ENCODE results near the gene TMEM178B. TPM values are rescaled to one million over a fixed set of nuclear protein-coding genes. Genes with fewer than 3 reads are reported as not detected.

TMEM178B gene
- total and polyA plus RNA-seq, 7 donors = 0.13 to 4.8 (median 1.6) TPM

DNA sequence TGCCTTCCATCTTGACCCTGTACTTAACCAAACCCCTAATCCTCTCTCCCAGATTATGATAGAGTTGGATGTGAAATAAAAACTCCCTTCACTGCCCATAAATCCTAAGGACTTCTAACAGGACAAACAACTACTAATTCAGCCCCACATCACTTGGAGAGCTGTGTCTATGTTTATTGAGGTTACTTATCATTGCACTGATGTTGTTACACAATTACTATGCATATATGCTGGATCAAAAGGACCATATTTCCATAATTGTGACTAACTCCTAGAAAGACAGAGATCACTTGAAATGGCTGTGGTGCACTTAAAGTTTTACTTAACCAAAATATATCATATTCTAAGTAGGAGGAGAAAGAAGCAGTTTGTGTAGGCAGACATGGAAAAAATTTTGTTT, 332.5 kb downstream of the TMEM178B start:
- Histone ChIP-seq H3K4me1 (no peaks in the 10 kb centered on the region), H3K36me3 (ENCODE audit: insufficient read depth in 1 of 2, low read depth in 1 of 2) (no peaks in the 10 kb centered on the region), H3K27ac (no peak overlapping the region), H3K4me3 (no peak overlapping the region), H3K9me3 (no peaks in the 10 kb centered on the region), H3K27me3 (ENCODE audit: insufficient read depth in 3 of 3, low read length in 2 of 3) (no peaks in the 10 kb centered on the region)
- DNase-seq = no peak
- no peak for ATAC-seq
- TF ChIP-seq, protein P1, sequence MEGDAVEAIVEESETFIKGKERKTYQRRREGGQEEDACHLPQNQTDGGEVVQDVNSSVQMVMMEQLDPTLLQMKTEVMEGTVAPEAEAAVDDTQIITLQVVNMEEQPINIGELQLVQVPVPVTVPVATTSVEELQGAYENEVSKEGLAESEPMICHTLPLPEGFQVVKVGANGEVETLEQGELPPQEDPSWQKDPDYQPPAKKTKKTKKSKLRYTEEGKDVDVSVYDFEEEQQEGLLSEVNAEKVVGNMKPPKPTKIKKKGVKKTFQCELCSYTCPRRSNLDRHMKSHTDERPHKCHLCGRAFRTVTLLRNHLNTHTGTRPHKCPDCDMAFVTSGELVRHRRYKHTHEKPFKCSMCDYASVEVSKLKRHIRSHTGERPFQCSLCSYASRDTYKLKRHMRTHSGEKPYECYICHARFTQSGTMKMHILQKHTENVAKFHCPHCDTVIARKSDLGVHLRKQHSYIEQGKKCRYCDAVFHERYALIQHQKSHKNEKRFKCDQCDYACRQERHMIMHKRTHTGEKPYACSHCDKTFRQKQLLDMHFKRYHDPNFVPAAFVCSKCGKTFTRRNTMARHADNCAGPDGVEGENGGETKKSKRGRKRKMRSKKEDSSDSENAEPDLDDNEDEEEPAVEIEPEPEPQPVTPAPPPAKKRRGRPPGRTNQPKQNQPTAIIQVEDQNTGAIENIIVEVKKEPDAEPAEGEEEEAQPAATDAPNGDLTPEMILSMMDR (IDR thresholded peaks at IDR 0.05) = no peak
- intact Hi-C loops (cut with DNase I) = no loop called here

DNA sequence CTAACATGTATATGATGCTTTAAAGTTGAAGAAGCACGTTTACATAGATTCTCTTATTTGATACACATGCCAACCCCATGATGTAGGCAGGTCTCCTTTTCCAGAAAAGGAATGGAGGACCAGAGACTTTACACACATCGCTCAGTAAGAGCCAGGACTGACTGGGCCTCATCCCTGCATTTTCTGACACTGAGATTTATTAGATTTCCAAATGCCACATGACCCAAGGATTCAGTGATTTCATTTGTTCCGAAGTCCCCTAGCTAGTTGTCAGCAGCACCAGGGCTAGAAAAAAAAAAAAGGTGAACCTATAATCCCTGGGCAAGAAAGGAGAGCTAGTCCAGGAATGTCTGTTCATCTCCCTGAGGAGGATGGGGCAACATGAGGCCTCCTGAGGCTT, 334.0 kb downstream of the TMEM178B start:
- 60 to 70% (median 68%) methylated on average over 3 of the region's 3 CpGs for WGBS, 3 donors
- Histone ChIP-seq H3K36me3 (ENCODE audit: insufficient read depth in 1 of 2, low read depth in 1 of 2) (no peaks in the 10 kb centered on the region), H3K9me3 (no peaks in the 10 kb centered on the region), H3K27me3 (ENCODE audit: insufficient read depth in 3 of 3, low read length in 2 of 3) (no peaks in the 10 kb centered on the region), H3K4me3 (no peak overlapping the region), H3K4me1 (no peaks in the 10 kb centered on the region), H3K27ac (no peak overlapping the region)
- ATAC-seq = no peak
- TF ChIP-seq, protein P1 (IDR thresholded peaks at IDR 0.05) = no peak
- no peak for DNase-seq
- intact Hi-C loops (cut with DNase I) = no loop called here

DNA sequence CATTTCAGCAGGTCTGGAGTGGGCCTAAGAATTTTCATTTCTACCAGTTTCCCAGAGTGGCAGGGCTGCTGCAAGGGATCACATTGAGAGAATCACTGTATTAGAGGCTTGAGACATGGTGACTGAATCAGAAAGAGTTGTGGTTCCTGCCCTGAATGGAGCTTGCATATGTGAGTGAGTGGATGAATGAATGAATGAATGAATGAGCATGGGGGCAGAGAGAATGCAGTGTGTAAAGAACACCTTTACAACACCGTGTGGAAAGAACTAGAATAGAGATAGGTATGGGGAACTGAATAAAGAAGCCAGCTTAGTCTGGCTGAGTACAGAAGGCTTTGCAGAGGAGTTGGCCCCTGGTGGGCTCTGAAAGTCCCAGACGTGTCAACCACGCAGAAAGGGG, 334.6 kb downstream of the TMEM178B start:
- TF ChIP-seq, protein P1 (IDR thresholded peaks at IDR 0.05) = no peak
- no peak overlapping the region for H3K4me3 ChIP-seq
- 40 to 61% (median 54%) methylated on average over 3 of the region's 3 CpGs for WGBS, 3 donors
- DNase-seq (no peak), ATAC-seq (no peak)
- H3K9me3 ChIP-seq = no peaks in the 10 kb centered on the region
- H3K27ac ChIP-seq = no peak overlapping the region
- intact Hi-C loops (cut with DNase I) = no loop called here
- no peaks in the 10 kb centered on the region for H3K36me3 ChIP-seq (ENCODE audit: insufficient read depth in 1 of 2, low read depth in 1 of 2)
- no peaks in the 10 kb centered on the region for H3K4me1 ChIP-seq
- H3K27me3 ChIP-seq (ENCODE audit: insufficient read depth in 3 of 3, low read length in 2 of 3) = no peaks in the 10 kb centered on the region

DNA sequence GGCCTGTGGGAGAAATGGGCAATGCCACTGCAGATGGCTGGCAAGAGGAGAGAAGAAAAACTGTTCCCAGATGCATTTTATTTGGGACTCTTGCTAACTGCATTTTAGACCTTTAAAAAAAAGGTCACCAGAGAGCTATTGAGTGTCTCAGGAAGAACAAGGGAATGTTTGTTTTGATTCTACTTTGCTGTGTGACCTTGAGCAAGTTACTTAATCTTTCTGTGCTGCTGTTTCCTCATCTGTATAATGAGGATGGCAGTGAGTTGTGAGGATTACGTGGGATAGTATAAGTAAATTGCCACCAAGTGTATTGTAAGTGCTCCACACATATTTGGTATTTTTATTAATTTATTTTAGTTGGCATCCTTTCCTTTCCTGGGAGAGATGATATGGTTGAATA, 335.4 kb downstream of the TMEM178B start:
- TF ChIP-seq, protein P1 (IDR thresholded peaks at IDR 0.05) = no peak
- Histone ChIP-seq H3K27ac (no peak overlapping the region), H3K27me3 (ENCODE audit: insufficient read depth in 3 of 3, low read length in 2 of 3) (no peaks in the 10 kb centered on the region), H3K9me3 (no peaks in the 10 kb centered on the region), H3K4me3 (no peak overlapping the region), H3K36me3 (ENCODE audit: insufficient read depth in 1 of 2, low read depth in 1 of 2) (no peaks in the 10 kb centered on the region), H3K4me1 (no peaks in the 10 kb centered on the region)
- DNase-seq (no peak), ATAC-seq (no peak)
- 69 to 73% (median 73%) methylated on average over 1 of the region's 1 CpG for WGBS, 3 donors
- intact Hi-C loops (cut with DNase I) = no loop called here

DNA sequence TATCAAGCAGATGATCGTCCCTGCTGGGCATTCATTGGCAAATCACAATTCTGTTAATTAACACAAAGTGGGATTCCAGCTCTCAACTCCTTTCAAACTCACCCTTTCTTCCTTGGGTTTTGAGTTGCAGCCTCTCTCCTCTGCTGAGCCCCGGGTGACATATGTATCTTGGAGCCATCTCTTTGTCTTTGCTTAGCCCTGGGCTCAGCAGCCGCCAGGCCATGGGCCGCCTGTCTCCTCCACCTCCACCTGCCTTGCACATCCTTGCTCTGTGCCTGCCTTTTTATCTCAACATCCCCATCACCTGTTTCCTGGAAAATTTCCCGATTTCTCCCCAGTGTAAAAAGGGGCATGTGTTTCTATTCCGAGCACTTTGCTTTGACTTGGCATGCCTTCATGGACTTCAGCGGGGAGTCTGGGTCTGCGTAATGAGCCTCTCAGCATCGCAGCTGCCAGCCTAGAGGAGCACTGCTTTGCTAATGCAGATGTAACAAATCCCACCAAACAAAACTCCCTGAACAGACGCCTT, 336.0 kb downstream of the TMEM178B start:
- Histone ChIP-seq H3K36me3 (ENCODE audit: insufficient read depth in 1 of 2, low read depth in 1 of 2) (no peaks in the 10 kb centered on the region), H3K27ac (no peak overlapping the region), H3K4me1 (no peaks in the 10 kb centered on the region), H3K9me3 (no peaks in the 10 kb centered on the region), H3K27me3 (ENCODE audit: insufficient read depth in 3 of 3, low read length in 2 of 3) (no peaks in the 10 kb centered on the region), H3K4me3 (no peak overlapping the region)
- WGBS, 3 donors = 21 to 32% (median 25%) methylated on average over 10 of the region's 10 CpGs
- intact Hi-C loops (cut with DNase I) = no loop called here
- DNase-seq (no peak), ATAC-seq (no peak)
- TF ChIP-seq, protein P1 (IDR thresholded peaks at IDR 0.05) = no peak

All from psoas muscle (tissue), 8 donors.